ENCODE measurements around the gene MAMLD1. TPM values are rescaled to one million over a fixed set of nuclear protein-coding genes. Genes with fewer than 3 reads are reported as not detected.

Gene MAMLD1
- total RNA-seq, 2 donors from 2014 or later = 3.4 to 5.6 TPM

DNA sequence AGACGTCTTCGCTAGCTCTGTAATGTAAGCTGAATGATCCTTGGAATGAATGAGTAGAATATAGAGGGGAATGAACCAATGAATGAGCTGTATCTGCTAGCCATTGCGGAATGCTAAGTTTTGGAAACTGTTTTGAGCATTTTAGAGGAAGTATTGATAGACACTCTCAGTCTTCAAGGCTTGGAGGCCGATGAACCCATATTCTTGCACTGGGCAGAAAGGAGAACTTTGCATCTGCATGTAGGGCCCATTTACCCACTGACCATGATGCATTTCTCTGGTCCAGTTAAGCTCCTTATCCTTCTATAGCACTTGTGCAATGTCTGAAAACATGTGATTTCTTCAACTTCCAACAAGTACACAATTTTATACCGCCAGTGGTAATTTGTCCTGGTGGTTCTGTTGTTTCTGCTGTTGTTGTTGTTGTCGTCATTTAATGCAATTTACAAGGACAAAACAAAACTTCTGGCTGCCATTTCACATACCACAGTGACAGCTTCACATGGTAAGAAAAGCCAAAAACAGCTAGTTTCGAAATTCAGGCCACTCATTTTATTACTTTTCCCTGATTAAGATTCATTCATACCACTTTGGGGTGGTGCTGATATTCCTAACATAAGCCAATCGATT is 120.4 kb downstream of the MAMLD1 start:
- intact Hi-C loops (cut with DNase I) = no loop called here
- Histone ChIP-seq H3K27me3 (no peaks in the 10 kb centered on the region), H3K27ac (no peak overlapping the region), H3K36me3 (replicated peaks in 1 of 2; ENCODE audit: insufficient read depth in 1 of 2, low read depth in 2 of 2) (no peaks in the 10 kb centered on the region), H3K9me3 (no peaks in the 10 kb centered on the region), H3K4me1 (no peaks in the 10 kb centered on the region), H3K4me3 (no peak overlapping the region)
- 80 to 88% methylated on average over 7 to 8 of the region's 8 CpGs for WGBS, 2 donors
- ATAC-seq (no peak), DNase-seq (no peak)
- no peak for TF ChIP-seq POLR2A (IDR thresholded peaks at IDR 0.05)
- TF ChIP-seq, protein P1, sequence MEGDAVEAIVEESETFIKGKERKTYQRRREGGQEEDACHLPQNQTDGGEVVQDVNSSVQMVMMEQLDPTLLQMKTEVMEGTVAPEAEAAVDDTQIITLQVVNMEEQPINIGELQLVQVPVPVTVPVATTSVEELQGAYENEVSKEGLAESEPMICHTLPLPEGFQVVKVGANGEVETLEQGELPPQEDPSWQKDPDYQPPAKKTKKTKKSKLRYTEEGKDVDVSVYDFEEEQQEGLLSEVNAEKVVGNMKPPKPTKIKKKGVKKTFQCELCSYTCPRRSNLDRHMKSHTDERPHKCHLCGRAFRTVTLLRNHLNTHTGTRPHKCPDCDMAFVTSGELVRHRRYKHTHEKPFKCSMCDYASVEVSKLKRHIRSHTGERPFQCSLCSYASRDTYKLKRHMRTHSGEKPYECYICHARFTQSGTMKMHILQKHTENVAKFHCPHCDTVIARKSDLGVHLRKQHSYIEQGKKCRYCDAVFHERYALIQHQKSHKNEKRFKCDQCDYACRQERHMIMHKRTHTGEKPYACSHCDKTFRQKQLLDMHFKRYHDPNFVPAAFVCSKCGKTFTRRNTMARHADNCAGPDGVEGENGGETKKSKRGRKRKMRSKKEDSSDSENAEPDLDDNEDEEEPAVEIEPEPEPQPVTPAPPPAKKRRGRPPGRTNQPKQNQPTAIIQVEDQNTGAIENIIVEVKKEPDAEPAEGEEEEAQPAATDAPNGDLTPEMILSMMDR (IDR thresholded peaks at IDR 0.05) = no peak

DNA sequence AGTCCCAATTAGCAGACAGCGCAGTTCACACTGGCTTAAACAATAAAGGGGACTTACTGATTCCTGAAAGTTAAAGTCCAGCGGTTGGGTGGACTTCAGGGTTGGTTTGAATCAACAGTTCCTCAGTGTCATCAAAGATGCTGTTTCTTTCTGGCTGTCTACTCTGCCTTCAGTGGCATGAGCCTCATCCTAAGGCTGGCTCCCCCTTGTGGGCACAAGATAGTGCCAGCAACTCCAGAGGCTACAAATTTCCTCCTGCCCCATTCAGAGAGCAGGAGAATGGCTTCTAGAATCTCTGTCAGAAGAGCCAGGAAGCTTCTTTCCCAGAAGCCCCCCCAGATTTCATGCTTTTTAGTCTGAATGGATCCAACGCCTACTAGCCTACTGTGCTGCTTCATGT is 122.9 kb downstream of the MAMLD1 start:
- Histone ChIP-seq H3K27ac (no peak overlapping the region), H3K27me3 (no peaks in the 10 kb centered on the region), H3K36me3 (replicated peaks in 1 of 2; ENCODE audit: insufficient read depth in 1 of 2, low read depth in 2 of 2) (no peaks in the 10 kb centered on the region), H3K4me1 (no peaks in the 10 kb centered on the region), H3K9me3 (no peaks in the 10 kb centered on the region), H3K4me3 (no peak overlapping the region)
- intact Hi-C loops (cut with DNase I) = no loop called here
- DNase-seq (peak; percentile 59 to 76 (median 60)), ATAC-seq (peak; percentile 66)
- TF ChIP-seq, protein P1 (IDR thresholded peaks at IDR 0.05) = peak; percentile 35 to 66 (median 45)
- no peak for TF ChIP-seq POLR2A (IDR thresholded peaks at IDR 0.05)
- WGBS, 2 donors = 54 to 70% methylated on average over 2 to 3 of the region's 3 CpGs

DNA sequence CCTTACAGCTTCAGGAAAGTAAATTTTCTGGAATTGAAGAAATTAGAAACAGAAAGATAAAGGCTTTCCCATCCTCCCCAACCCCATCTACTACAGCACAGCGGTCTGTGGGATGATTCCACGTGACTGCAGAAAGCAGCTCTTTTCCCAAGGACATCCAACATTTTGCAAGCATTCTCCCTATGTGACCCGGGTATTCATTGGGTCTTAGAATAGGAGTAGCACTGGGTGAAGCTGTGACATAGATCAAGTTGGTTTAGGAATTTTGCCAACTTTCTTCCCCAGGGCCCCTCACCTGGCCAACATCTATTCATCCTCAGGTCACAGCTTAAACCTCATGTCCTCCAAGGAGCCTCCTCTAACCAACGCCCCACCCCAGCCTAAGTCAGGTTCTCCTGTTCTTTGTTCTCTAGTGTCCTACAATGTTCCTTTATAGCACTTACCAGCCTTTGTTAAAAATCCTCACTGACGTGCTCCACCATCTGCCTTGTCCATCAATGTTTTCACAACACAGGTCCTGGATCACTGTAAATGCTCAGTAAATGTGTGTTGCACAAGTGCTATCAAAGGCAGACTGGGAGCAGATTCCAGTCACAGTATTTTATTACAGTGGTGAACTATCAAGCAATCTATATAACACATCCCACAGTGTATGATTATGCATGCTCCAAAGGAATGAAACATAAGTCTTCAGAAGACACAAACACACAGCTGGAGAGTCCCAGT is 124.4 kb downstream of the MAMLD1 start:
- Histone ChIP-seq H3K4me3 (no peak overlapping the region), H3K36me3 (replicated peaks in 1 of 2; ENCODE audit: insufficient read depth in 1 of 2, low read depth in 2 of 2) (no peaks in the 10 kb centered on the region), H3K27me3 (no peaks in the 10 kb centered on the region), H3K4me1 (no peaks in the 10 kb centered on the region), H3K9me3 (no peaks in the 10 kb centered on the region), H3K27ac (no peak overlapping the region)
- TF ChIP-seq, protein P1 (IDR thresholded peaks at IDR 0.05) = no peak
- TF ChIP-seq POLR2A (IDR thresholded peaks at IDR 0.05) = no peak
- WGBS, 2 donors = 93 to 96% methylated on average over 3 to 5 of the region's 5 CpGs
- DNase-seq (no peak), ATAC-seq (no peak)
- intact Hi-C loops (cut with DNase I) = no loop called here

DNA sequence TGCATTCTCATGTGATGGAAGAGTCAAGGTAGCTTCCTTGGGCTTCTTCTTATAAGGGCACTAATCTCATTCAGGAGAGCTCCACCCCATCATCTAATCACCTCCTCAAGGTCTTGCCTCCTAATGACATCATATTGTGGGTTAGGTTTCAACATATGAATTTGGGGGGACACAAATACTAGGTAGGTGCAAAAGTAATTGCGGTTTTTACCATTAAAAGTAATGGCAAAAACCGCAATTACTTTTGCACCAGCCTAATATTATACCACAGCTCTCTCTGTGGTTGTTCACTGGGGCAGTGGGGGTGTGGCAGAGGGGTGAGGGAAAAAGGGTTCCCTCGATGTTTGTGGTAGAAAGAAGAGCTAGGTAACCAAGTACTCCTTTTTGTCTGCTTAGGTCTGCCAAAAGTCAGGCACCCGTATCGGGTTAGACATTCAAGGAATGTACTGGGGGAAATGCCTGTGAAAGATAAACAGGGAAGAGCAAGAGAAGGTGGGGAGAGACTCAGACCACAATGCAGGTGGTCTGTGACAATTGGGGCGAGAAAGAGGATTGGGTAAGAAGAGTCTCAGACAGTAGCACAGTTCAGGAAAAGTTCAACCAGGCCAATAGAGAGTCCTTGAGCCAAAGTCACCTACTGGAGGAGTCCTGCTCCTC is 126.4 kb downstream of the MAMLD1 start:
- ATAC-seq (no peak), DNase-seq (no peak)
- WGBS, 2 donors = 86 to 93% methylated on average over 6 of the region's 6 CpGs
- Histone ChIP-seq H3K4me1 (no peaks in the 10 kb centered on the region), H3K4me3 (no peak overlapping the region), H3K27me3 (no peaks in the 10 kb centered on the region), H3K9me3 (no peaks in the 10 kb centered on the region), H3K36me3 (replicated peaks in 1 of 2; ENCODE audit: insufficient read depth in 1 of 2, low read depth in 2 of 2) (no peaks in the 10 kb centered on the region), H3K27ac (no peak overlapping the region)
- TF ChIP-seq, protein P1 (IDR thresholded peaks at IDR 0.05) = no peak
- intact Hi-C loops (cut with DNase I) = no loop called here

Data from body of pancreas (tissue), 4 donors.